Aorta (tissue), 5 donors: ENCODE measurements around the gene SAMD5. TPM values are rescaled to one million over a fixed set of nuclear protein-coding genes. Genes with fewer than 3 reads are reported as not detected.

Experiments
- ATAC-seq: fragments of 200-7000 bp; cut with Tn5 transposase; one replicate; pipeline ENCODE4 v1.9.1; 2022; ENCODE audit warnings: moderate library complexity; ENCODE audit not compliant: low FRiP score
- DNase-seq, 2 donors: peaks; one replicate each; pipeline ENCODE4 v3.0.0-alpha.2; 2020
- H3K27ac ChIP-seq, 2 donors: one replicate each; pipeline ENCODE4 v1.5.1; 2013; ENCODE audit warnings: low read length in 2 of 2, mild to moderate bottlenecking in 2 of 2, moderate library complexity in 2 of 2, control low read depth in 1 of 2, inconsistent platforms in 1 of 2, low read depth in 1 of 2
- H3K27me3 ChIP-seq, 2 donors: one replicate each; pipeline ENCODE4 v1.6.1; 2013; ENCODE audit warnings: control low read depth in 1 of 2, low read length in 1 of 2, mild to moderate bottlenecking in 1 of 2, moderate library complexity in 1 of 2; ENCODE audit not compliant: insufficient read depth in 2 of 2, control insufficient read depth in 1 of 2
- H3K36me3 ChIP-seq, 2 donors: one replicate each; pipeline ENCODE4 v1.6.1; 2013; ENCODE audit warnings: control low read depth in 1 of 2, low read length in 1 of 2, mild to moderate bottlenecking in 1 of 2; ENCODE audit not compliant: insufficient read depth in 2 of 2, control insufficient read depth in 1 of 2
- H3K4me1 ChIP-seq, 2 donors: one replicate each; pipeline ENCODE4 v1.6.1; 2013; ENCODE audit warnings: low read length in 2 of 2, control low read depth in 1 of 2, mild to moderate bottlenecking in 1 of 2, moderate library complexity in 1 of 2; ENCODE audit not compliant: insufficient read depth in 2 of 2, control insufficient read depth in 1 of 2
- H3K4me3 ChIP-seq, 2 donors: one replicate each; pipeline ENCODE4 v1.5.1; 2013; ENCODE audit warnings: low read length in 2 of 2, control low read depth in 1 of 2, mild to moderate bottlenecking in 1 of 2
- H3K9me3 ChIP-seq: one replicate; pipeline ENCODE4 v1.6.1; 2013; ENCODE audit warnings: mild to moderate bottlenecking, low read length; ENCODE audit not compliant: control insufficient read depth
- WGBS, 2 donors: extraction: QIAGEN DNeasy Blood & Tissue Kit; methylation state at CpG; one replicate each; pipeline ENCODE4 v1.1.7; 2013; 5-methylcytosine and 5-hydroxymethylcytosine counted together
- intact Hi-C, 2 donors: fragments of 100-400 bp; cut with DNase I; formaldehyde crosslinking; loops; one replicate each; pipeline versions ENCODE4 v1.14.2 to v1.15.0; 2022
- polyA plus RNA-seq, 2 donors: library from polyadenylated mRNA; stranded (reverse); fragments of 200-250 nt; gene quantifications; one replicate each; pipeline ENCODE4 v1.2.3, GENCODE V29; 2013
- total RNA-seq, 2 donors: library from RNA; stranded (reverse); fragmentation: NEBNext Ultra II Directional; extraction: Animal tissue kit (Norgen Biotek cat#: 25700); gene quantifications; one replicate each; pipeline ENCODE4 v1.2.1, GENCODE V29; 2021
- donor health status: healthy with polysubstance abuse.
- donor health status: Bipolar disorder and iron deficiency.
- donor health status: DM: no; HTN: no; CAD: no.
- donor health status: DM: no; HTN: no; CAD: no.
- donor health status: DM: yes; HTN: yes; CAD: no.

The SAMD5 gene
- total and polyA plus RNA-seq, 4 donors: 0.50 to 3.8 (median 1.9) TPM

- WGBS, 2 donors: 88 to 89% methylated on average over 3 of the region's 3 CpGs
- no peak for ATAC-seq
- Histone ChIP-seq H3K27me3 (no peaks in the 10 kb centered on the region), H3K9me3 (no peaks in the 10 kb centered on the region), H3K4me1 (no peaks in the 10 kb centered on the region), H3K36me3 (no peaks in the 10 kb centered on the region), H3K27ac (no peak overlapping the region), H3K4me3 (no peak overlapping the region)
- intact Hi-C loops: loop anchor here (10.0 kb wide), 2 partner anchors 151 to 741 kb away; no protein-coding TSS in a partner anchor
- DNase-seq: no peak
These were observed 4.9 kb upstream of the SAMD5 start for GRCh38 chr6:147503587-147503986.

- no peak for ATAC-seq
- Histone ChIP-seq H3K4me3 (no peak overlapping the region), H3K27ac (no peak overlapping the region), H3K4me1 (no peaks in the 10 kb centered on the region), H3K9me3 (no peaks in the 10 kb centered on the region), H3K36me3 (no peaks in the 10 kb centered on the region), H3K27me3 (no peaks in the 10 kb centered on the region)
- intact Hi-C loops: loop anchor here (10.0 kb wide), 2 partner anchors 150 to 740 kb away; no protein-coding TSS in a partner anchor
- whole genome bisulfite sequencing, 2 donors: 94 to 98% methylated on average over 2 of the region's 2 CpGs
- no peak for DNase-seq
These were observed 3.6 kb upstream of the SAMD5 start for GRCh38 chr6:147504848-147505247.

DNA sequence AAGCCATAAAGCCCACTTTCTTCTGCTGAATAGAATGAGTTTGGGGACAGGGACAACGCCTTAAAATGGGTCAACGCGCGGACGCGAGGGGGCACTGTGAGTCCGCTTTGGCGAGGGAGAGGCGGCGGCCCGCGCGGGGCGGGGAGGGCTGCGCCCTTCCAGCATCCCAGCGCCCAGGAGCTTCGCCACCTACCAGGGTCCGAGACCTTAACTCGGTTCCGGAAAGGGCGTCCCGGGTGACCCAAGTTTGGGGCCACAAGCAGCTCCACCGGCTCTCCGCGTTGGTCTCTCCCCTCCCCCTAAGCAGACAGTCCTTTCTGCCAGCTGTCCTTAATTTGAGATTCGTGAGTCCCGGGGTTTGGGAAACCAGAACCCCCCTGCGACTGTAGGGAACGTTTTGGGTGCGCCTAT lies 1.8 kb upstream of the SAMD5 start:
- intact Hi-C loops: loop anchor here (1.0 to 10.0 kb wide), 4 partner anchors 148 to 738 kb away; no protein-coding TSS in a partner anchor
- no peaks in the 10 kb centered on the region for H3K27me3 ChIP-seq
- 0 to 1% methylated on average over 30 of the region's 30 CpGs for WGBS, 2 donors
- no peak overlapping the region for H3K27ac ChIP-seq
- no peak overlapping the region for H3K4me3 ChIP-seq
- H3K9me3 ChIP-seq: no peaks in the 10 kb centered on the region
- peak; percentile 75 to 94 for DNase-seq
- no peaks in the 10 kb centered on the region for H3K36me3 ChIP-seq
- ATAC-seq: peak; percentile 85
- no peaks in the 10 kb centered on the region for H3K4me1 ChIP-seq

DNA sequence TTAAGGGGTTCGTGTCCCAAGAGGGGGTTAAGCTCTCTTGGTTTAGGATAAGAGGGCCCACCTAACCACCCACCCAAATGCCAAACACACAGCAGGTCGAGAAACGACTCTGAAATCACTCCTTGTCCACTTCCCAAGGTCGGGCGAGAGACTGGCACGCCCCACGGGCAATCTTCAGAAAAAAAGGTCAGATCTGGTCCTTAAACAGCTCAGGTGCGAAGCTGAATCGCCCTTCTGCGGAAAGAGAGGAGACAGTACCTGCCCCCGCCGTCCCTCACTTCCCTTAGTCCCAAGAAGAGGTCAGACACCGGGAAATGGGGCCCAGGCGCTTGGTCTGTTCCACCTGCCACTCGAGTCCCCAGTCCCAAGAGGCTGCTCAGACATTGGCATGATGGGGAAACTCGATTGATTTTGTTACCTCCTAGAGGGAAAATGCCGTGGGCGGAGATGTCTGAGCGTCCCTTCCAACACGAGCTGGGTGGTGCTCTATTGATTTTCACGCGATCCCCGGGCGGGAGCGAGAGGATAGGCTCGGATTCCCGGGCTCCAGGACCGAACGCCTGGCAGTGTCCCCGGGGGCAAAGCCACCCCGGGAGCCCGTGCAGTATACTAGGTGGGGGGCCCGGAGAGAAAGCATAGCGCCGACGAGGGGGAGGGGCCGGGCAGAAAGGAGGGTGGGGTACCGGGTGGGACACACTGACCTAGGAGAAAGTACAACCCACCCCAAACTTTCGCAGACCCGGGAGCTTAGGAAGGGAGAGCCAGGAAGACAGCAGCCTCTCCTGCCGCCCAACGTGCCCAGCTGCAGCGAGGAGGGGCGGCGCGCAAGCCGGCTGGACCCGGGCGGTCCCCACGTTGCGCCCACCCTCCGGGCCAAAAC lies 1.1 kb upstream of the SAMD5 start:
- intact Hi-C loops: loop anchor here (2.0 to 10.0 kb wide), 3 partner anchors 147 to 737 kb away; no protein-coding TSS in a partner anchor
- no peaks in the 10 kb centered on the region for H3K9me3 ChIP-seq
- H3K4me1 ChIP-seq: no peaks in the 10 kb centered on the region
- 1% methylated on average over 45 to 52 of the region's 52 CpGs for WGBS, 2 donors
- H3K27ac ChIP-seq: no peak overlapping the region
- ATAC-seq (peak; percentile 41), DNase-seq (peak in 1 of 2 donors; percentile 36)
- no peaks in the 10 kb centered on the region for H3K36me3 ChIP-seq
- peak overlapping the region; percentile 30 to 73 for H3K4me3 ChIP-seq
- H3K27me3 ChIP-seq: no peaks in the 10 kb centered on the region

DNA sequence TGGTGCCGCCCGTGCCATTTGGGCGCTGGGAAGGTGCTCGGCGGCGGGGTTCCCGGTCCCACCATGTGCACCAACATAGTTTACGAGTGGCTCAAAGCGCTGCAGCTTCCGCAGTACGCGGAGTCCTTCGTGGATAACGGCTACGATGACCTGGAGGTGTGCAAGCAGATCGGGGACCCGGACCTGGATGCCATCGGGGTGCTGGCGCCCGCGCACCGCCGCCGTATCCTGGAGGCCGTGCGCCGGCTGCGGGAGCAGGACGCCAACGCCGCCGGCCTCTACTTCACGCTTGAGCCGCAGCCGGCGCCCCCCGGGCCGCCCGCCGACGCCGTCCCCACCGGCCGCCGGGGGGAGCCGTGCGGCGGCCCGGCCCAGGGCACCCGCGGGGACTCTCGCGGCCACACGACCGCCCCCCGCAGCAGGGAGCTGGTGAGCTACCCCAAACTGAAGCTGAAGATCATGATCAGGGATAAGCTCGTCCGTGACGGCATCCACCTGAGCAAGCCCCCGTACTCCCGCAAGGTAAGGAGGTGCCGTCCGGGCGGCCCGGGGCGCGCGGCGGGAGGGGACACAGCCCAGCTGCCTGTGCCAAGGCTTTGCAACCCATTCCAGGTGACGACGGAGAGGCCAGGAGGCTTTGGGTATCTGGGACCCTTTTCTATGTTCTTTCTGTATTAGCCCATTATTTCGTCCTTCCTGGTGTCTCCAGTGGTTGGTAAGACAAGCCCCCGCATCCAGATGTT lies 547 bp downstream of the SAMD5 start:
- H3K4me3 ChIP-seq: peak overlapping the region; percentile 30 to 73
- intact Hi-C loops: loop anchor here (10.0 kb wide), 2 partner anchors 146 to 736 kb away; no protein-coding TSS in a partner anchor
- ATAC-seq: no peak
- DNase-seq: peak in 1 of 2 donors; percentile 34
- H3K27ac ChIP-seq: no peak overlapping the region
- no peaks in the 10 kb centered on the region for H3K27me3 ChIP-seq
- H3K36me3 ChIP-seq: no peaks in the 10 kb centered on the region
- H3K9me3 ChIP-seq: no peaks in the 10 kb centered on the region
- H3K4me1 ChIP-seq: no peaks in the 10 kb centered on the region
- 1% methylated on average over 62 to 73 of the region's 73 CpGs for WGBS, 2 donors

DNA sequence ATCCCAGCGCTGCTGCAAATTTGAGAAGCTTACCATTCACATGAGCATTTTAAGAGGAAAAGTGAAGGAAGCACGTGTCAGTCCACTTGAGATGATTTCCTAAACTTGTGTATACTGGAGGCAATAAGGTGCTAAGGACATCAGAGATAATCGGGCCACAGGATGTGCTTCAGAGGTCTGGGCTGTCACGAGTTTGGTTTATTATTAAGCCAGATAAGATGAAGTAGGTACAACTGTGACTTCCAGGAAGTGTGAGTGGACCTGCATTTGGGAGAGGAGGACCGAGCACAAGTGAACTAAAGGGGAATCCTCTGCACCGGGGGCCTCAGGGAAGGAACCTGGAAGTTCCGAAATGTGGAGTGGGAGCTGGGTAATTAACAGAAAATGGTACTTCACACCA lies 1.4 kb downstream of the SAMD5 start:
- 9 to 16% methylated on average over 7 of the region's 7 CpGs for WGBS, 2 donors
- Histone ChIP-seq H3K27me3 (no peaks in the 10 kb centered on the region), H3K9me3 (no peaks in the 10 kb centered on the region), H3K36me3 (no peaks in the 10 kb centered on the region), H3K27ac (no peak overlapping the region), H3K4me3 (no peak overlapping the region), H3K4me1 (peaks cover 0 to 1% of the 10 kb centered on the region in 2 donors)
- ATAC-seq (no peak), DNase-seq (no peak)
- intact Hi-C loops: loop anchor here (10.0 kb wide), 2 partner anchors 145 to 735 kb away; no protein-coding TSS in a partner anchor

DNA sequence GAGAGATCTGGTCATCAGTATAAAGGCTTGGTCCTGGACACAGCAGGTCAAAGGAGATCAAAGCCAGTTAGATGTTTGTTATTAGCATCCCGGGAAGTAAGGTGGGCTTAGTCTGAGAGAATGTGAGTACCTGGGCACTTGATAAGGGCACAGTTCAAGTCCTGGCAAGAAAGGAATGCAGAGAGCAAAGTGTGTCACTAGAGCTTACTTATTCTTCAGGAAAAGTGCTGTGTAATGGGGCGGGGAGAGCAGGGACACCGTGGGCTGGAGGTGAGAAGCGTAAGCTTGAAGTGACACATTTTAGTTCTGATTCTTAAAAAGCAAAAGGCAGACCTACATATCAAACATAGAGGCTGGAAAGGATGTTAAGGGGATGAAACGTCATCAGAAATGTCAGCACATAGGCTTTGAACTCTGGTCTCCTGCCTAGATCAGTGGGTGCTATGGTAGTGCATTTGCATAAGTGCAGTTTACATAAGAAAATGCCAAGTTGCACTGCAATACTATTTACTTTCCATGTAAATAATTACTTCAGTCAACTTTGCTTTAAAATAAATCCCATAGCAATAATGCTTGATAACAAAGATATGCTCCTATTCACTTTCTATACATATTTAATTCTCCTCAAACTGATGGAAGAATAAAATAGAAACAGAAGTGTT lies 2.6 kb downstream of the SAMD5 start:
- ATAC-seq: no peak
- Histone ChIP-seq H3K4me3 (no peak overlapping the region), H3K4me1 (peaks cover 2 to 3% of the 10 kb centered on the region in 2 donors), H3K27me3 (no peaks in the 10 kb centered on the region), H3K36me3 (no peaks in the 10 kb centered on the region), H3K9me3 (no peaks in the 10 kb centered on the region), H3K27ac (no peak overlapping the region)
- 33 to 37% methylated on average over 5 of the region's 5 CpGs for WGBS, 2 donors
- intact Hi-C loops: no loop called here
- DNase-seq: no peak

GRCh38 chr6:147514831-147515230 lies 6.3 kb downstream of the SAMD5 start:
- H3K4me3 ChIP-seq: no peak overlapping the region
- no peaks in the 10 kb centered on the region for H3K27me3 ChIP-seq
- intact Hi-C loops: no loop called here
- no peaks in the 10 kb centered on the region for H3K36me3 ChIP-seq
- ATAC-seq: no peak
- no peak overlapping the region for H3K27ac ChIP-seq
- no peak for DNase-seq
- H3K4me1 ChIP-seq: peaks cover 2 to 3% of the 10 kb centered on the region in 2 donors
- 0 to 3% methylated on average over 2 of the region's 2 CpGs for WGBS, 2 donors
- H3K9me3 ChIP-seq: no peaks in the 10 kb centered on the region
